A673 (cell line): Measurements from ENCODE around the gene SLC16A7.

ENCODE experiments used
- CTCF ChIP-seq: fragments of 300-800, 200-600 bp; sonication (generic); conservative IDR thresholded peaks from 2 replicates; pipeline ENCODE4 v1.5.1; 2017; ENCODE audit warnings: low read depth, mild to moderate bottlenecking, antibody characterized with exemption, low read length, moderate library complexity, mixed read lengths
- EZH2 ChIP-seq: fragments of 200-600 bp; sonication (generic); IDR thresholded peaks from 2 replicates; pipeline ENCODE4 v1.6.1; 2017; ENCODE audit warnings: borderline replicate concordance, low read depth, mild to moderate bottlenecking, mixed read lengths, antibody characterized with exemption, low read length; ENCODE audit not compliant: poor library complexity, severe bottlenecking

- TF ChIP-seq CTCF = no peak
- TF ChIP-seq EZH2 = no peak
These were observed 99.5 kb downstream of the SLC16A7 start for GRCh38 chr12:59695379-59695778.
